Pulmonary artery endothelial cell (primary cell): ENCODE data around the gene MAN2A2. TPM values are rescaled to one million over a fixed set of nuclear protein-coding genes. Genes with fewer than 3 reads are reported as not detected.

Experiments
- DNase-seq: peaks from one replicate; pipeline ENCODE4 v3.0.0-alpha.2; 2011; ENCODE audit warnings: low read depth, low spot score
- total RNA-seq: library from RNA; depleted of rRNA; stranded (reverse); fragments of >200 nt; gene quantifications from 2 replicates; pipeline ENCODE4 v1.2.3, GENCODE V29; 2014

The MAN2A2 gene
- total RNA-seq, result 19.8 and 31.8 TPM in 2 replicates

DNA sequence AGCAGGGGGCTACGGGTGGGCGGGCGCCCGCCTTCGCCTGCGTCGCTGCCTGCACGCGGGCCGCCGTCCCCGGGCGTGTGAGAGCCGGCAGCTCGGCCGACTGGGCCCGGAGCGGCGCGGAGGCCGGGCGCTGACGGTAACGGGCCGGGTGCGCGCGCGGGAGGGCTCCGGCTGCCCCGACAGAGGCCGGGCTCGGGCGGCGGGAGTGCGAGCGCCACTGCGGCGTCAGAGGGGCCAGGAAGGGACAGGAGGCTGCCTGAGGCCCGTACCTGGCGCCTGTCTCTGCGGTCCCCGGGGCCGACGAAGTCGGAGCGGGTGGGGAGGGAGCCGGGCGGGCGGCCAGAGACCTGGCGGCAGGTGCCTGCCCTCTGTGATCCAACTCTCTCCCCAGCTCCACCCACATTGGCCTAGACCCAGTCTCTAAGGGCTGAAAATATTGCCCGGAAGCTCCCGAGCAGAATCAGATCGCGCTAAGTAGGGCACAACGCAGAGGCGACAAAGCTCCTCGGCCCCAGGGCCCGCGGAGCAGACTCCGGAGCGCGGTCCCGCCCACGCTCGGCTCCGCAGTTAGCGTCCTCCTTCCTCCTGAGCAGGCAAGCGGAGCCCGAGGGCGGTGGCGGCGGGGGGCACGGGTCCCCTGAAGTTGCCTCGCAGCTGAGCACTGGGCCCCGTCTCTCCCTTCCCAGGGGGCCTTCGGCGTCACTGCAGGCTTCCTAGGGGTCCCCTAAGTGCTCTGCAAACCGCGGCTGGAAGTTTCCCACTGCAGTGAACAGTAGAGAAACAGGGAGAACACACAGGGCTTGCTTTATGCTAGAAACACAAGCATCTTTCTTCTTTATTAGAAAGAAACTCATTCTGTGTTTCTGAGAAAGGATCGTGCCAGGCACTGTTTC is at the start of gene MAN2A2:
MAN2A2 (plus strand) TSS at position 463 of the 893 bp plus-strand sequence. CDS start 906 bp downstream, outside the sequence.
- DNase-seq, result no peak

DNA sequence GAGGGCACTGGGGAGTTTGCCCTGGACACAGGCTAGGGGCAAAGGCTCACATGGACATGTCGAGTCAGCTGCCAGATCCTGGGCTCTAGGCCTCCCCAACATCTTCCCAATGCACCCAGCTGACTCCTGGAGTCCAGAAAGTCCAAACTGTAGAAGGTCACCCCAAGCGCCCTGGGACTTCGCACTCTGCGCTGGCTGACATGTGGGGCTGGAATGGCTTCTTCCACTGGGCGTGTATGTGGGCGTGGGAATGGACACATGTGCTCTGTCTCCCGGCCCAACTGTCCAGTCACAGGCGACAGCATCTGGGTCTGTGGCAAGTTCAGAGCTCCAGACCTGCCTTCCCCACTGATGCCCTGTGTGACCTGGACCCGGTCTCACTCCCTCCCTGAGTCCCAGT is 48.0 kb upstream of the MAN2A2 start:
- no peak for DNase-seq

DNA sequence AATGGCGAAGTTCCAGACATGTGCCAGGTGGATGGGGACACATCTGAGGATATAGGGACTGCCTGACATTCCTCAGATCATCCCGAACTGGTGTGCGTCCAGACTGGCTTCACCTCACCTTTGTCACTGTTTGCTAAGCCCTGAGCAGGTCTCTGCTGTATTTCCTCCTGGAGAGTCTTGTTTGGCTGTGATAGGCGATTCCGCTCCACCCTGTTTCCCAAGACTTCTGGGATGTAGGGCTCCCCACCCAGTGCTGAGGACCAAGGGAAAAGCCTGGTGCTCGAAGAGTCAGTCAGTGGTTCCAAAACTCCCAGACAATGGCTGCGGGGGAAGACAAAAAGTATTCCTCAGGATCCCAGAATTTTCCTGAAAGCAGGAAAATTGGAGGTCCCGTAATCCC is 45.8 kb upstream of the MAN2A2 start:
- DNase-seq, result no peak

DNA sequence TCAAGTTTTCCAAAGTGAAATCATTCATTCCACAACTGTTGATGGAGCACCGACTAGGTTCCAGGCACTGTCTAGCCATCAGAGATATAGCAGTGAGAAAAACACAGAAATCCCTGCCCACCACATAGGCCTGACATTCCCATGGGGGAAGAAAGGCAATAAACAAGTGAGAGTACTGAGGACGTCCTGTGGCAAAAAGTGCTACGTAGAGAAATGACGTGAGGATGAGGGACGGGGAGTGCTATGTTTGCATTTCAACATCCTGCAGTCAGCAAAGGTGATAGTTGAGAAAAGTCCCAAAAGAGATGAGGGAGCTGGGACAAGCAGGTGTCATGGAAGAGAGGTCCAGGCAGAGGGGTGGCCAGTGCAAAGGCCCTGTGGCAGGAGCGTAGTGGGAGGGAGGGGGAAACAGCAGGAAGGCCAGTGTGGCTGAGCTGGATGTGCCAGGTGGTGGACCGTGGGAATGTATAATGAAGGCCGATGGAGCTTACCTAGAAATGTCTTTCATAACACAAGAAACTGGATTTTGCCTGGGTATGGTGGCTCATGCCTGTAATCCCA is 45.1 kb upstream of the MAN2A2 start:
- no peak for DNase-seq

DNA sequence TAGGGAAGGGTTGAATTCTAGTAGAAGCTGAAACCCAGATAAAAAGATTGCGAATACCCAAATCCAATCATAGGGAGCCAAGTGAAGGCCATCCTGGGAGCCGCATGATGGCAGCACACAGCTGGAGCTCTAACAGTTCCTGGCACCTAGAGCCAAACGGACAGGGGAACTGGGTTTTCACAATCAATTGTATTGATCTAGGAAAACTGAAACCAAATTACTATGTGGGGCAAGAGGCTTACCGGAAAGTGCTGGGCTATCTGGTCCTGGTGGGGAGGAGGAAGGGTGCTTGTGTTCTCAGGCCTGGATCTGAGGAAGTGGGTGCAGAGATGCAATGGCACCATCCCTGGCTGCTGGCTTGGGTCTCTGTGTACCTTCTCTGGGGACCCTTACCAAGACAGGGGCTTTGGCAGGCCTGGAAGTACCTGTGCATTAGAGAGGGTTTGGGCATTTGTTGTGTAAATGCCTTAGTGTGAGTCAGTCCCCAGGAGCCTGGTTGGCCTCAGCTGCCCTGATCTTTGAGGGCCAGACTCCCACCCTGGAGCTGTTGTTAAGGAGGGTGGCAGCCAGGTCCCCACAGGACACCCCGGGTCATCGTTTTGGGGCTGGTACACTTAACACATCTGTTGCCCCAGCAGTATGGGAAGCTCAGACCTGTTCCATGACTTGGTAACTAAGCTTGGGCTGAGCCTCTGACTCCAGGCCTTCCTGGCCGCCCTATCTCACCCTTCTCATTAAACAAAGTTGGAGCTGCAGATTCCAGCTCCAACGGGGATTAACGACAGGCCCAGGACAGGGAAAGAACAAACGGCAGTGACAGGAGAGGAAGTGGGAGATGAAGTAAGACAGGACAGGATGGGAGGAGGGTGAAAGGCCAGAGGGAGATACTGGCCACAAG is 43.6 kb upstream of the MAN2A2 start:
- DNase-seq, result no peak

DNA sequence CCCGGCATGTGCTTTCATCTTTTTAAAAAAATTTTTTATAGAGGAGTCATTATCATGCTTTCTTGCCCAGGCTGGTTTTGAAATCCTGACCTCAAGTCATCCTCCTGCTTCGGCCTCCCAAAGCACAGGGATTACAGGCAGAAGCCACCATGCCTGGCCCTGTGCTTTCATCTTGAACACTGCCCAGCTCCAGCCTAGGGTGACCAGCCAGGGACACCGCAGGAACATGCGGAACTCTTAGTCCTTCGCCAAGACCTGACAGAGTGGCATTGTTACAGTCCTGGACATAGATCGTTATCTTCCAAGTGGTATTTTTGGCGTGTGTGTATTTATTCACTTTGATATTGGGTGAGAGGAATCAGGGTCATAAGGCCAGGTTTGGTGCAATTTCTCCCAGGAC is 42.7 kb upstream of the MAN2A2 start:
- no peak for DNase-seq

DNA sequence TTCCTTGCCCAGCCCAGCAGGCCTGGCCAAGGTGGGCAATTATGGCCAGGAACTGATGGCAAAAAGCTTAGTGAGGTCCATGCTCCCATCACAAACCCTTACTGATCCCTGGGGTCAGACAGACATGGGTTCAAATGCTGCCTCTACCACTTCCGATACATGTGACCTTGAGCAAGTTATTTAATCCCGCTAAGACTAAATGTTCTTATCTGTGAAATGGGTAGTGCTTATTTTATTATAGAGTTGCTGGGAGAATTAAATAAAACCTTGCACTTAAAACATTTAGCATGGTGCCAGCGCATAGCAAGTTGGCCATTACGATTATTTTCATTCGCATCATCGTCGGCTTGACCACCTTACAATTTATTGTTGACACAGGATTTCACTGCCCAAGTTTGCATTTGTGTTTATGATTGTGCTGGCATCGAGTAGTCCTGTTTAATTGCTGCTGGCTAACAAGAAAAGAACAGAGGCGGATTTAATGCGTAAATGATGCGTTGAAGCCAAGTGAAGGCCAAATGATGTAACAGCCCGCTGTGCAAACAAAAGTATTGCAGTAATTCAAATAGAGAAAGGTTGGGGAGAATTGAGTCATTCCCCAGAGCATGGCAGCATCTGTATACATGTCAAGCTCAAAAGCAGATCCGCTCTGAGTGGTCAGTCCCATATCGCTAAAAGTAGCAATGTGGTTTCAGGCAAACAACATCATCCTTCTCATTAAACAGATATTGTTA is 42.0 kb upstream of the MAN2A2 start:
- DNase-seq, result no peak

DNA sequence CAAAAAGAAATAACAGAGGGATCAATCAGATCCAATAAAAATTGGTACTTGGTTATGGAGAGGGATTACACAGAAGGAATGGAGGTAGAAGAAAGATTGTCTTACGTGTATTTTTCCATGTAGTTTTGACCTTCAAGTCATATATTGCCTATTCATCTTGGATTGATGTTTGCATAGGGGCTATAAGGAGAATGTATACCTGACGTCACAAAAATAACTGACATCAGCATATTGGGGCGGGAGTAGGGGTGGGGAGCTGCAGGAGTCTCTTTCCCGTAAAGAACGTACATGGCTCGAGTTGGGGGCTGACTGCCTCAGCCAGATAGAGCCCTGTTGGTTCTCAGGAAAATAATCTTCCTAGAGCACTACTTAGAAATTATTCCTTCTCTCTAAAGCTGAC is 40.6 kb upstream of the MAN2A2 start:
- DNase-seq, result no peak

DNA sequence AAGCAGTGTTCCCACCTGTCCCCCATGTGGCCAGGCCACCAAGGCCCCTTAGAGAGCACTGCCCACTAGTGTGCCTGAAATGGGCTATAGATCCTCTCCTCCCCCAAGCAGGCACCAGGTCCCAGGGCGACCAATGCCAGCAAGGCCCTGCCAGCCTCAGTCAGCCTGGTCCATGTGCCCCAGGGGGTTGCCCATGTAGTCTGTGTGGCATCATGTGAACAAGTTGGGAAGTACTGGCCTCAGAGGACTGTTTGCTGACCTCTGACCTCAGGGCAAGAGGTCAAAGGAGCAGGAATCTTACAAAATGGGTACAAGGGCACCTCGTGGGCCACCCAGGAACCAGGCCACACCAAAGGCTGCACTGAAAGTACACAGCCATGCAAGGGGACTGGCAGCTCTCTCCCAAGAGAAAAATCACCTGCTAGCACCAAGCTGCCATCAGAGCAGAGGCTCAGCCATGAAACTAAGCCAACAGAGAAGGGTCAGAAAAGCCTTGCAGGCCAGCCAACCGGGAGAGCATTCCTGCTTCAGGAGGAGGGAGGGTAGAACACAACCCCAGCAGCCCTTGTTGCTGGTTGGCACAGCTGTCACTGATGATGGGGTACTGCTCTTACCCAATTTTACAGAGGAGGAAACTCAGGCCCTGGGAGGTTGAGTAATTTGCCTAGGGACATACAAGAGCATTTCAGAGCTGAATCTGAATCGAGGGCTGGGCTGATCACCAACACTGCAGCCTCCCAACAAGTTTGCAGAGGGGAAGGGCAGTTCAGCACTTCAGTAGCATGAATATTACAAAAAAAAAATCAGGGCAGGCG is 39.9 kb upstream of the MAN2A2 start:
- DNase-seq, result no peak

DNA sequence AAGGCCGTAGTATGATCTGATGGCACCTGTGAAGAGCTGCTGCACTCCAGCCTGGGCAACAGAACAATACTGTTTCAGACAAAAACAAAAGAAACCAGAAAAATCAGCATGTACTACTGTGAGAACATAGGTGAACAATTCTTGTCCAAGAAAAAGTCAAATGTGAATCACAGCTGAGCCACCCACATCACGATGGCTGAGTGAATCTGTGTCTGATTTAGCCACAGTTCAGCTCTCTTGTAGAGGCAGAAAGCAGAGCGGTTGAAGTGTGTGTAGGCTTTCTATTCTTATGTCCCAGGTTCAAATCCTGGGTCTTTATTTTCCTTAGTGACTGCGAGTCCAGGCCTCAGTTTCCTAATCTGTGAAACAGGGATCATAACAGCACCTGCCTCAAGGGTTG is 39.1 kb upstream of the MAN2A2 start:
- DNase-seq, result no peak

DNA sequence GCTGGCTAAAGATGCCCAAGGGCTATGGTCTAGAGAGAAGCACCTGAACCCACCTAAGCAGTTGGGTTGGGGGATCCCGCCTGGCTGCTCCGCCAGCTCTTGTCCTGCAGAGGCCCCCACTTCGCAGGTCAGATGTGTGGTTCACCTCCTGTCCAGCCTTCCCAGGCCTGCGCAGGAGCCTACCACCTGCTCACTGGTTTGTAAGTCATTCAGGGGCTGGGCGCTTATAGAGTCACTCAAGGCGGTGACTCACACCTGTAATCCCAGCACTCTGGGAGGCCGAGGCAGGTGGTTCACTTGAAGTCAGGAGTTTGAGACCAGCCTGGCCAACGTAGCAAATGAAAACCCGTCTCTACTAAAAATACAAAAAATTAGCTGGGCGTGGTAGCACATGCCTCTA is 38.6 kb upstream of the MAN2A2 start:
- DNase-seq, result no peak

DNA sequence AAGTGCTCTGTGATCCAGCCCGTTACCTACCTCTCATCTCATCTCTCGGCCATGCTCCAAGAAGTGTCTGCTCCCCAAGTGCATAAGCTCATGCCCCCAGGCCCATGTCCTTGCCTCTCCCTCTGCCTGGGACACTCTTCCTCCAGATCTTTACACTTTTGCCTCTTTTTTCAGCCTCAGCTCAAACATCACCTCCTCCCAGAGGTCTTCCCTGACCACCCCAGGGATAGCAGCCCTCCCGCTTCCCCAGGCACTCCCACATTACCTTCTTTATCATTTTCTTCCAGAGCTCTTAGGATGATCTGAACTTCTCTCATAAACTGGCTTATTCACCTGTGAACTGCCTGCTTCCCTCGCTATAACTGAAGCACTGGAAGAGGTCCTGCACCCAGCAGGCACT is 37.4 kb upstream of the MAN2A2 start:
- no peak for DNase-seq

DNA sequence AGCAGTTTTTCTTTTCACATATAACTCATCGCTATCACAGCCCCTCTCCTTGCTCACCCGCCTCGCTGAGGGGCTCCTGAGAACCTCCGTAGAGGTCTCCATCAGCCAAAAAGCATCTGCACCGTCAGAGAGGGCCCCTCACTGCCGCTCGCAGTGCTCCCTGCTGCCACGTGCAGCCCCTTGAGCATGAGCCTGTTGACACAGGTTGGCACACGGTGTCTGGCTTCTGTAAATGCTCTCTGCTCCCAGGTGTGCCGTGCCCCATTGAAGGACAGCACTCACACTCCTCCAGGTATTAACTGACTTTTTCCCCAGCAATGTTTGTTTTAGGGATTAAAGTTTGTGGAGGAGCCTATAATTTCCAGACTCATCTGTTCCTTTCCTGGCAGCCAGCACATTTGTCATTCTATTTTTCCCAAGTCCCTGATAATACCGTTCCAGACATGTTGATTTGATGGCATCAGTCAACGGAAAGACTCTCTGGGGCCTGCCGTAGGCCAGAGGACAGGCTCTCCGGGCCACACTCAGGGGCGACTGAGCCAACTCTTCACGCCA is 36.9 kb upstream of the MAN2A2 start:
- no peak for DNase-seq

DNA sequence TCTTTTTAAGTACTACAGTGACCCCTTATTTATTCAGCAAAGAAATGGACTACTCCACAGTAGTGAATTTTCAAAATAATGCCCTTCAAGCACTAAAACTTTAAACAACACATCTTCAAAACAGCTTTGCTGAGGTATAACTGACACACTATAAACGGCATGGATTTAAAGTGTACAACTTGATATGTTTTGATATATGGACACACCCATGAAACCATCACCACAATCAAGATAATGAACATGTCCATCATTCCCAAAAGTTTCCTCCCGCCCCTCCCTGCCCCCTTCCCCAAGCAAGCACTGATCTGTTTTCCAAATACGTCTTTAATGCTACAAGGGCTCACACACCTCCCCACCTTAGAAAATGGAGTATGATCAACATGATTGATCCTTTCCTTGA is 36.3 kb upstream of the MAN2A2 start:
- no peak for DNase-seq

DNA sequence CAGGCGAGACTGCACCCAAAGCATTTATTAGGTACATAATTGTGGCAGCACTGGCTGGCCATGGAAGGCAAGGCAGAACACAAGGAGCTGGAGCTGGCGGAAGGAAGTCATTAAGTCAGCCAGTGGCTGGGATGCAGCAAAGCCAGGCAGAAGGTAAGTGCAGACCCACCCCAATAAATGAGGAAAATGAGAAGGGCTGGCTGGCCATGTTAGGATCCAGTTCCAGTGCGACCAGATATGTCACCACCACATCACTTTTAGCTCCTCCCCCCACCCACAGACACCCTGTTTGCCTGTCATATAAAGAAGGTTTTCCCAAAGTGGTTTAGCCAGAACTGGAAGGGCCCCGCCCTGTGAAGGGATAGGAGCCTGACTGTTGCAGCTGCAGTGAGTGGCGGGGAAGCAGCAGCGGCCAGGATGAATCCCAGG is 34.8 kb upstream of the MAN2A2 start, which contains the start of gene FURIN:
FURIN (plus strand) TSS at position 328 of the 429 bp plus-strand sequence. CDS start 7,153 bp downstream, outside the sequence.
- no peak for DNase-seq

DNA sequence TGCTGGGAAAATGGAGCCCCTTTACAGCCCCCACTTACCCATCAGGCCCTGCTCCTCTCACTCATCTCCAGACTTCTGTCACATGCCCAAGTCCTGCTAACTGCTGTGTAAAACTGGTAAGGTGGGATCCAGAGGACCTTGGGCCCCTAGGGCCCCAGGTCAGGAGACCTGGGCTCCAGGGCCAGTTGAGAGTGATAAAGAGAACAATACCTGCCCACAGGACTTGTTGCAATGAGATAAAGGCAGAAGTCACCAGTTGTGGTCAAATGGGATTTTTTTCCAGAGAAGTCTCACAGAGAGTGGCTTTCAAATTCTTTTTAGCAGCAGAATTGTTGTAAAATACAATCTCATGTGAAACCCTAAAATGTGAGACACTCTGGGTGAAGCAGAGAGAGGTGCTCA is 34.0 kb upstream of the MAN2A2 start:
- DNase-seq, result no peak

DNA sequence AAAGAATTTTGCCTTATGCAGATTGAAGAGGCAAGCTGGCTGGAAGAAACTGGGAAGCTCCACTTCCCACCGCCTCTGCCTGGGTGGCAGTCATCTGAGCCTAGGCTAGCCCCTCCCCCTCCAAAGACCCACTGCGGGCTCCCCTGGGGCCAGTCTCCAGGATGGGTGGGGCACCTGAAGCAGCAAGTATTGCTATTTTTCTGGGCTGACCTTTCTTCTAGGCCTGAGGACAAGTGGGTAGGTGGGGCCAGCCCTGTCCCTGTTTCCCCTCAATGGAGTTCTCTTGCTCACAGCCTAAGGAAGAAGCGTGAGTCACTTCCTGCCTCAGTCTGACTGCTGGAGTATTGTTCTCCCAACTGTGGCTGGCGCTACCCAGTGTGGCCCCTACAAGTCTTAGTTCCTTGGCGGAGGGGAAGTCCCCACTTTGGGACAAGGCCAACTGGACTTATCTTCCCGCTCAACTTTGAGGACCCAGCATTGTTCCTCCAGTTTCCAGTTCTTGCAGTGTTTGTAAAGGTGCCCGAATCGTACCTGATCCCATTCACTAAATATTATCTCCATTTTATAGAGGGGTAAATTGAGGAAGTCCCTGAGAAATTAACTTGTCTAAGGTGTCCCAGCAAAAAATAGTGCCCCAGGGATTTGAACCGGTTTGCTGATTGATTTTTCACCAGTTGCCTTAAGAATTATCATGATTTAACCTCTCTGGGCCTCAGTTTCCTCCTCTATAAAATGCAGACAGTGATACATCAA is 33.3 kb upstream of the MAN2A2 start:
- peak; percentile 89 for DNase-seq

DNA sequence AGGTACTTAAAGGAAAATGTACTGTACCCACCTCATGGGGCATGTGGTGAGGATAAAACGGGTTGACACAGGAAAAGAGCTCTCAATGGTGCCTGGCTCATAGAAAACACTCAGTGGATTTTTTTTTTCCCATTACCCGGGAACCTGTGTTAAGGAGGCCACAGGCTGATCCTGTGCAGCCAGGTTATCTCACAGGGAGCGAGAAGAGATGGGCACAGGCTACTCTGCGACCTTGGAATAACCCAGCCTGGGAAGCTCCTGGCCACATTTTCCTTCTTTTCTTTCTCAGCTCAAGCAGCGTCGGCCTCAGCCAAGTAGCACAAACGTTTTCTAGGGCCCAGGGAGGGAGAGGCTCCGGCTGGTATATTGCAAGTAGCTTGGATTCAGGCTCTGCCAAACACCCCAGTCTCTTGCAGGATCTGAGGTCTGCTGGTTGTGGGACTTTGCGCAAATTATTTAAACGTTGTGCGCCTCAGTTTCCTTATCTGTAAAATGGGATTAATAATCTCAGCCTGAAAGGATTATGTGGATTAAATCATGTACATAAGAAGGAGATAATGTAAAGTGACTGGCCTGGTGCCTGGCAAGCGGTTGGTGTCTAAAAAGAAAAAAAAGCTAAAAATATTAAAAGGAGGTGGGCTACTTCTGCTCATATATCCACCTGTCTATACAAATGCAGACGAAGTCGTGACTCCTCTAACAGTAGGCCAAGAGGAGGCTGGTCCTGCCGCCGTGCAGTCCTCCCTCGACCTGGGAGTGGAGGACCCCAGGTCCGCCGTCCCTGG is 32.6 kb upstream of the MAN2A2 start:
- no peak for DNase-seq
